PFSK-1 (cell line): ENCODE measurements around the gene TGFBR3L.

Source experiments
- POLR2AphosphoS5 ChIP-seq: IDR thresholded peaks from 2 replicates; pipeline ENCODE4 v1.6.1; 2012; ENCODE audit warnings: low read depth, mild to moderate bottlenecking, control low read depth, low read length, moderate library complexity
- SIN3A ChIP-seq: IDR thresholded peaks from 2 replicates; pipeline ENCODE4 v1.6.1; 2012; ENCODE audit warnings: mild to moderate bottlenecking, low read length, moderate library complexity, borderline replicate concordance; ENCODE audit not compliant: insufficient read depth
- TAF1 ChIP-seq: IDR thresholded peaks from 2 replicates; pipeline ENCODE4 v1.6.1; 2012; ENCODE audit warnings: low read length, control low read depth, borderline replicate concordance; ENCODE audit not compliant: insufficient read depth
- TF ChIP-seq, protein P1 (sequence below), 2 experiments: IDR thresholded peaks; 2 replicates each; pipeline versions ENCODE4 v1.6.1 to v1.8.0; 2011 to 2012; ENCODE audit warnings: low read depth in 2 of 2, low read length in 2 of 2, control low read depth in 1 of 2, inconsistent platforms in 1 of 2, mild to moderate bottlenecking in 1 of 2, moderate library complexity in 1 of 2; ENCODE audit not compliant: insufficient read depth in 1 of 2

DNA sequence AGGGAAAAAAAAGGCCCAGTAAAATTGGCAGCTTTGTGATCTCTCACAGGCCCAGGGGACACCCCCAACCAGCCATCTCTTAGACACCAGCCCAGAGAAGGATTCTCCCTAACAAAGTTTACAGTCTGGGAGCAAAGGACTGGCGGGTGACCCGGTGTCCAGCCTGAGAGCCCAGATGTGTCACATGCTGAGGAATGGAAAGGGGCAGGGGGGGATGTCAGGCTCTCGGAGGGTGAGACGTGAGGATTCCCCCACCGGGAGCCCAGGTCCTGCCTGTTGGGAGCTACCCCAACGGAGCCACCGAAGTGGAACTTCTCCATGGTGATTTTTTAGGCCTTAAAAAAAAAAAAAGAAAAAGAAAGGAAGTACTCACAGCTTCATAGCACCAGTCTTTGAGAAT is 16.1 kb downstream of the TGFBR3L start:
- no peak; the same call in 1 of the 2 replicates for TF ChIP-seq POLR2AphosphoS5
- TF ChIP-seq TAF1, result no peak
- TF ChIP-seq SIN3A, result no peak
- TF ChIP-seq, protein P1, sequence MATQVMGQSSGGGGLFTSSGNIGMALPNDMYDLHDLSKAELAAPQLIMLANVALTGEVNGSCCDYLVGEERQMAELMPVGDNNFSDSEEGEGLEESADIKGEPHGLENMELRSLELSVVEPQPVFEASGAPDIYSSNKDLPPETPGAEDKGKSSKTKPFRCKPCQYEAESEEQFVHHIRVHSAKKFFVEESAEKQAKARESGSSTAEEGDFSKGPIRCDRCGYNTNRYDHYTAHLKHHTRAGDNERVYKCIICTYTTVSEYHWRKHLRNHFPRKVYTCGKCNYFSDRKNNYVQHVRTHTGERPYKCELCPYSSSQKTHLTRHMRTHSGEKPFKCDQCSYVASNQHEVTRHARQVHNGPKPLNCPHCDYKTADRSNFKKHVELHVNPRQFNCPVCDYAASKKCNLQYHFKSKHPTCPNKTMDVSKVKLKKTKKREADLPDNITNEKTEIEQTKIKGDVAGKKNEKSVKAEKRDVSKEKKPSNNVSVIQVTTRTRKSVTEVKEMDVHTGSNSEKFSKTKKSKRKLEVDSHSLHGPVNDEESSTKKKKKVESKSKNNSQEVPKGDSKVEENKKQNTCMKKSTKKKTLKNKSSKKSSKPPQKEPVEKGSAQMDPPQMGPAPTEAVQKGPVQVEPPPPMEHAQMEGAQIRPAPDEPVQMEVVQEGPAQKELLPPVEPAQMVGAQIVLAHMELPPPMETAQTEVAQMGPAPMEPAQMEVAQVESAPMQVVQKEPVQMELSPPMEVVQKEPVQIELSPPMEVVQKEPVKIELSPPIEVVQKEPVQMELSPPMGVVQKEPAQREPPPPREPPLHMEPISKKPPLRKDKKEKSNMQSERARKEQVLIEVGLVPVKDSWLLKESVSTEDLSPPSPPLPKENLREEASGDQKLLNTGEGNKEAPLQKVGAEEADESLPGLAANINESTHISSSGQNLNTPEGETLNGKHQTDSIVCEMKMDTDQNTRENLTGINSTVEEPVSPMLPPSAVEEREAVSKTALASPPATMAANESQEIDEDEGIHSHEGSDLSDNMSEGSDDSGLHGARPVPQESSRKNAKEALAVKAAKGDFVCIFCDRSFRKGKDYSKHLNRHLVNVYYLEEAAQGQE (IDR thresholded peaks at IDR 0.05; ENCODE audit: insufficient read depth in 1 of 2, low read depth in 2 of 2, low read length in 2 of 2), result no peak
